Ureter (tissue), 1 donor: ENCODE results near the gene USP12. TPM values are rescaled to one million over a fixed set of nuclear protein-coding genes. Genes with fewer than 3 reads are reported as not detected.

Source experiments
- DNase-seq: peaks from one replicate; pipeline ENCODE4 v3.0.0-alpha.2; 2020; ENCODE audit warnings: low spot score
- total RNA-seq: library from RNA; stranded (reverse); gene quantifications from one replicate; pipeline ENCODE4 v1.2.4, GENCODE V29; 2023
- donor health status: DM: yes; HTN: yes; CAD: no.

USP12 gene
- total RNA-seq, 1 donor from 2014 or later, result 25.5 TPM

- no peak for DNase-seq
These were observed 135.7 kb downstream of the USP12 start for GRCh38 chr13:27035892-27036235.

DNA sequence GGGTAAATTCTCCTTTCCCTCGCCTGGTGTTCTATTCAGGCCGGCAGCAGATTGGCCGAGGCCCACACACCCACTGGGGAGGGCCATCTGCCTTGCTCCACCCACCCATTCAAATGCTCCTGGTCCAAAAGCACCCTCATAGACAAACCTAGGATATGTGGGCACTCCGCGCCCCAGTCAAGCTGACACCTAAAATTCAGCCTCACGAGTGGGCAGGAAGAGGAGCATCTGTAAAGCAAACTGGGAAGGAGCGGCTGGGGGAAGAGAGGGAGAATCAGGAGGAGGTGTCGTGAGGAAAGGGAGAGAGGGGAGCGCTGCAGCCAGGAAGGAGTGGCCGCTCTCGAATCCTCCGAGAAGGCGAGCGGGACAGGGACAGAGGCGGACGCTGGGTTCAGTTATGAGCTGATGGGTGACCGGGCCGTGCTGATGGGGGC lies 136.9 kb downstream of the USP12 start:
- DNase-seq, result no peak

GRCh38 chr13:27028683-27029480 lies 142.7 kb downstream of the USP12 start:
- DNase-seq, result no peak

GRCh38 chr13:27027086-27027667 lies 144.4 kb downstream of the USP12 start:
- peak; percentile 15 for DNase-seq

DNA sequence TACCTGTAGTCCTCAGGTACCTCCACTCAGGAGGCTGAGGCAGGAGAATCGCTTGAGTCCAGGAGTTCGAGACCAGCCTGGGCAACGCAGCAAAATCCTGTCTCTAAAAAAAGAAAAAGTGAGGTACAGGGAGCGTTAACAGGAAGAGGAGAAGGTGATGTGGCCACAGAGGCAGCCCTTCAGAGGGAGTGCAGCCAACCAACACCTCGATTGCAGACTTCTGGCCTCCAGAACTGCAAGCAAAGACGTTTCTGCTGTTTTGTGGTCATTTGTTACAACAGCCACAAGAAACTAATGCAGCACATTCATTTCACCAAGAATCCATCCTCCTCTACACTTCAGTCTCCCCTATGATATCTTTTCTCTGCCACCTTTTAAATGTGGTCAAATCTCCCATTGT lies 145.2 kb downstream of the USP12 start:
- DNase-seq, result no peak

GRCh38 chr13:27024776-27025492 lies 146.7 kb downstream of the USP12 start:
- peak; percentile 38 for DNase-seq

- DNase-seq, result peak; percentile 26
These were observed 147.5 kb downstream of the USP12 start for GRCh38 chr13:27024074-27024461.

DNA sequence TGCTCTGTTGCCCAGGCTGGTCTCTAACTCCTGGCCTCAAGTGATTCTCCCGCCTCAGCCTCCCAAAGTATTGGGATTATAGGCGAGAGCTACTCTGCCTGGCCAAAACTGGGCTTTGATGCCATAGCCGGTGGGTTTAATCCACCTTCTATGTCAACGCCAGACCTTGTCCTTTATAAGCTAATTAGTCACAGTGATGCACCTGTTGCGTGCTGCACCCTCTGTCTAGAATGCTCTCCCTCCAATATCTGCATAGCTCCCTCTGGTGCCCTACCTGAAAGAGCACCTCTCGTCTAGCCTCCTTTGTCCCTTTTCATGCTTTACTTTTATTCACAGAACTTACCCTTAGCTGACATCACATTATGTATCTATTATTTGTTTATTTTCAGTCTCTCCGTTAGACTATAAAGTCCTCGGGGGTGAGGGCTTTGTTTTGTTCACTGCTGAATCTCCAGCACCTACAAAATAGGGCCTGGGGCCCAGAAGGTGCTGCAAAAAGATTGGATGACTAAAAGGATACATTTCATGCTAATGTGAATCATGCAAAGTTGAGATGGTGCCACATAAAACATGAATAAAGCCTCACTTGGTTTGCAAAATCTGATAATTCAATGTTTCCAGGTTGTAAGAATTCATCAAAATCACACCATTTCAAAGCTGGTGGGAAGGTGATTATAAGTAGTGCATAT lies 148.1 kb downstream of the USP12 start:
- DNase-seq, result peak; percentile 29

DNA sequence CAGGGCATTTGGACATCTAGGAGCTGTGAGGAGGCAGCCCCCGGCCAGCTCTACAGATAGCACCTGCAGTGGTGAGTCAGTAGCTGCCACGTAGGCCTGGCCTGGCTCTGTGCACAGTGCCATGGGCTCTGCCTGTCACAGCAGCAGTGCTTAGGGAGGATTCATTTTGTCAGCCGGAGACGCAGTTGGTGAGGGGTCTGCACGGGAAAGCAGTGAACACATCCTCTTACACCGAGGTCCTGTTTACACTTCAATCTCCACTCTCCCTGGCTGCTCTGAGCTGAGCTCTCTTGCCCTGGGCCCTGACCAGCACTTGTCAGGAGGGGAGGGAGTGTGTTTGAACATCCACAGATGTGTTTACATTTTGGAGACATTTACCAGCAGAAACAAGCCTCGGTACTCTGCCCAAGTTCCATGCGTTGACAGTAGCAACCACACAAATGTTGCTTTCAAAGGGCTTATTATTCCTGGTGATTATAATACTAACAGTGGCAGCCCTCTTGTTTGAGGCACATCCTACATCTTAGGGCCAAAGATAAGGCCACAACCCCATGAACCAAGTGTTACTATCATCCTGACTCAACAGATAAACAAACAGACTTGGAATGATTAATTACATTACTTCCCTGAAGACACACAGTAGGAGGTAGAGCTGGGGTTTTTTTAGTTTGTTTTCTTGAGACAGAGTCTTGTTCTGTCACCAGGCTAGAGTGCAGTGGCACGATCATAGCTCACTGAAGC lies 148.9 kb downstream of the USP12 start:
- peak; percentile 47 for DNase-seq

DNA sequence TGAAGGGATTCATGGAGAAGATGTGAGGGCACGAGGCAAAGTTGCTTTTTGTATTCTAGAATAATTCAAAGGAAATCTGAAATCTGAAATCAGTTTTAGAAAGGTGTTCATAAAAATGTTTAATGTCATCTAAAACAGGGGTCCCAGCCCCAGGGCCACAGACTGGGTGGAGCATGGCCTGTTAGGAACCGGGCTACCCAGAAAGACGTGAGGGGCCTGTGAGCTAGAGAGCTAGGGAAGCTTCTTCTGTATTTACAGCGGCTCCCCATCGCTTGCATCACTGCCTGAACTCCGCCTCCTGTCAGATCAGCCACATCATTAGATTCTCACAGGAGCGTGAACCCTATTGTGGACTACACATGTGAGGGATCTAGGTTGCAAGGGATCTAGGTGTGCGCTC lies 151.2 kb downstream of the USP12 start:
- DNase-seq, result peak; percentile 34

DNA sequence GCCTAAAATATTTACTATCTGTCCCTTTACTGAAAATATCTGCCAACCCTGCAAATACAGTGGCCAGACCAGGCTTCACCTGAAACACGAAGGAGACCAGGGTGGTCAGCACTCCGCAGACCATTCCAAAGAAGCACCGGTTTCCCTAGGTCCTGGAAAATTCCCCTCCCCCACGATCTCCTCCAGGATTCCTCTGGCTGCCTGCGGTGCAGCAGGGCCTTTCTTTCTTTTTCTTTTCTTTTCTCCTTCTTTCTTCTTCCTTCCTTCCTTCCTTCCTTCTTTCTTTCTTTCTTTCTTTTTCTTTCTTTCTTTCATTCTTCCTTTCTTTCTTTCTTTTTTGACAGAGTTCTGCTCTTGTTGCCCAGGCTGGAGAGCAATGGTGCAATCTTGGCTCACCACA lies 152.7 kb downstream of the USP12 start:
- DNase-seq, result peak; percentile 35

DNA sequence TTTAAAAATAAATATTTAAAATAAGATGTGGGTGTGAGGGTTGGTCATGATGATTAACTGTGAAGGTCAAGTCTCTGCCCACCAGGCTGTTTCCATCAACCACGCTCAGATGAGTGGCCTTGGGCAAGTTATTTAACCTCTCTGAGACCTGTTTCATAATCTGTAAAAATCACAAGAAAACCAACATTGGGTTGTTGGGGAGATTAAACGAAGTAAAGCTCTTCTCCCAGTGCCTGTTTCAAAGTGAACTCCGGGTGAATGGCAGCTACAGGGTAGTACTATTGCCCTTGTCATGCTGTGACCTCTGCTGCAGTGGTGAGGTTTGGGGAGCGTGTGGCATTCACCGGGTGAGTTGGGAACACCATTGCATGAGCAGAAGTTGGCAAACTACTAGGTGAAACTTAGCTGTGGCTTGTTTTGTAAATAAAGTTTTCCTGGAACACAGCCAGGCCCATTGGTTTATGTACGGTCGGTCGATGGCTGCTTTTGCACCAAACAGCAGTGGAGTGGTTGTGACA lies 153.2 kb downstream of the USP12 start:
- peak; percentile 39 for DNase-seq

DNA sequence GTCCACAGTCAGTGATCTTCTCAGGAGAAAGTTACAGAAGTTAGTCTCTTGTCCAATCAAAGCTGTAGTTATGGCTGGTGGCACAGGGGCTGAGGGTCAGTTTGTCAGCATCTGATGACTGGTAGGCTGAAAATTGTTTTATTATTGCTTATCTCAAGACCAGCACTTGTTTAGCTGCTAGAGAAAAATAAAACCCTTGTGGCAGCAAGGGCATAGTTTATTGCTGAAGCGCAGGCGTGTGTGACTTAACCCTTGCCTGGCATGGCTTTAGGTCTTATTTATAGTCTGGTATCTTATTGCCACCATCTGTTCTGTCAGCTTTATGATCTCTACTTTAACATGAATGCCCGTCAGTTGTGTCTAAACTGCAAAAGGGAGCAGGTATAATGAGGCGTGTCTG lies 154.7 kb downstream of the USP12 start:
- no peak for DNase-seq

Other genes starting within 250 kb of the USP12 start
- gene RPL21, start 79.7 kb upstream of the USP12 start, total RNA-seq, result 1,153 TPM
- gene RASL11A, start 99.0 kb upstream of the USP12 start, total RNA-seq, result 33.2 TPM